Activated CD8-positive, alpha-beta memory T cell treated with anti-CD3 and anti-CD28 coated beads, Interleukin-2, amount 50 U/mL, for 1 hour (primary cell): ENCODE results near the gene CD37.
"Not testable (repeated sequence)": the region's sequence is repeated elsewhere in the genome, so short reads cannot be mapped to it uniquely, and the experiment has no call there.

Experiments used
- DNase-seq: peaks from one replicate; pipeline ENCODE4 v3.0.0-alpha.2; 2020; ENCODE audit errors: extremely low read depth

Gene CD37

DNA sequence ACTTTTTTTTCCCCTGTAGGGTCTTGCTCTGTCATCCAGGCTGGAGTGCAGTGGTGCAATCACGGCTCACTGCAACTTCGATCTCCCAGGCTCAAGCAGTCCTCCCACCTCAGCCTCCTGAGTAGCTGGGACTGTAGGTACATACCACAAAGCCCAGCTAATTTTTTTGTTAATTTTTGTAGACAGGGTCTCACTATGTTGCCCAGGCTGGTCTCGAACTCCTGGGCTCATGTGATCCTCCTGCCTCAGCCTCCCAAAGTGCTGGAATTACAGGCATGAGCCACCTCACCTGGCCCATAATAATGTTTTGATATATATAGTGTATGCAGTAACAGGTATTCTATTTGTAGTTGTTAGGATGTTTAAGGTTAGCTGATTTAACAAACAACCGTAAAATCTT, 4.0 kb upstream of the CD37 start:
- DNase-seq = not testable (repeated sequence)

- DNase-seq = no peak
These were observed 3.6 kb upstream of the CD37 start for GRCh38 chr19:49331616-49332055.

- not testable (repeated sequence) for DNase-seq
These were observed 2.4 kb upstream of the CD37 start for GRCh38 chr19:49332691-49333417.

DNA sequence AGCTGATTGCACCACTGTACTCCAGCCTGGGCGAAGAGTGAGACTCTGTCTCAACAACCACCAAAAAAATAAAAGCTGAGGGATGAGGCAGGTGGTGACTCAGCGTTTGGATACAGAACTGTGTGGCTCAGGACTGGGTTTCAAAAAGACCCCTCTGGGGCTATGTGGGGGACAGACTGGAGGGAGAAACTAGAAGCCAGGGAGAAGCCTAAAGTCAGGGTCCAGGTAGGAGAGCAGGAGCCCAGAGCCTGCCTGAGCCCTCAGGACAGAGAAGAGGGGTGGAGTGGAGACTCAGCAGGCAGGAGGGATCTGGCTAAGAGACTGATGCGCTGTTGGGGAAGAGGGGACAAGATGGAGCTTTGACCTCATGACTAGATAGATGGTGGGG, 1.8 kb upstream of the CD37 start:
- no peak for DNase-seq

DNA sequence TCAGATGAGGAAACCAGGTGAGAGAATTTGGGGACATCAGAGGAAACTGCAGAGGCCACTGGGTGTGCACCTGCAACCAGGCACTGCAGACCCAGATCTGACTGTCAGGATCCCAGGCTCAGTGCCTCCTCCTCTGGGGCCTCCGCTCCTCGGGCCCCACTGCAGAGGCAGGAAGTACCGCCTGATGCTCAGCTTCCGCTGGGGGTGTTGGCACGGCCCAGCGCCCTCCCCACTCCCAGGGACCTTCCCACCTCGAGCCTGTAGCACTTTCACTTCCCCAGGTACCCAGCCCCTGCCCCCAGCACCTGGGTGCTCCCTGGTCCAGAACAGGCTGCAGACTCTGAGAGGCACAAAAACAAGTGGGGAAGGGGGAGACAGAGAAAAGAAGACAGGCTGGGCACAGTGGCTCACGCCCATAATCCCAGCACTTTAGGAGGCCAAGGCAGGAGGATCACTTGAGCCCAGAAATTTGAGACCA, 1.4 kb upstream of the CD37 start:
- DNase-seq = peak; percentile 22

DNA sequence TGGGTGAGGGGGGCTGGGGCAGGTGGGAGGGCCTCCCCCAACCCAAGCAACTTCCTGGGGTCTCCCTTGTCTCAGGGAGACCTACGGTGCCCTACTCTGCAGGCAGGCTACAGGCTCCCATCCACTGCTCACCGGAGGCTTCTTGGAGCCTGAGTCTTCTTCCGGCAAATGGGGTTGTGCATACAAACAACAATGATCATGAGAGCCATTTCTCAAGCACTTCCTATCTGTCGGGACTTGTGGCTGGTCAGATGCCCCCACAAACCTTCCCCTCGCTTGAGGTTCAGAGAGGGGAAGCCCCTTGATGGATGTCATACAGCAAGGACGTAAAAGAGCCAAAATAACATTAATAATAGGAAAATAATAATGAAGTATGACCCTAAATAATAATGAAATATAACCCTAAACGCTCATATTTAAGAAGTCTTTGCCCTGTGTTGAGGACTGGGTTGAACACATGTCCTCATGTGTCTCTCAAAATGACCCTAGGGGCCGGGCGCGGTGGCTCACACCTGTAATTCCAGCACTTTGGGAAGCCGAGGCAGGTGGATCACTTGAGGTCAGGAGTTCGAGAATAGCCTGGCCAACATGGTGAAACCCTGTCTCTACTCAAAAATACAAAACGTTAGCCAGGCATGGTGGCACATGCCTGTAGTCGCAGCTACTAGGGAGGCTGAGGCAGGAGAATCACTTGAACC, 727 bp downstream of the CD37 start:
- DNase-seq = no peak

DNA sequence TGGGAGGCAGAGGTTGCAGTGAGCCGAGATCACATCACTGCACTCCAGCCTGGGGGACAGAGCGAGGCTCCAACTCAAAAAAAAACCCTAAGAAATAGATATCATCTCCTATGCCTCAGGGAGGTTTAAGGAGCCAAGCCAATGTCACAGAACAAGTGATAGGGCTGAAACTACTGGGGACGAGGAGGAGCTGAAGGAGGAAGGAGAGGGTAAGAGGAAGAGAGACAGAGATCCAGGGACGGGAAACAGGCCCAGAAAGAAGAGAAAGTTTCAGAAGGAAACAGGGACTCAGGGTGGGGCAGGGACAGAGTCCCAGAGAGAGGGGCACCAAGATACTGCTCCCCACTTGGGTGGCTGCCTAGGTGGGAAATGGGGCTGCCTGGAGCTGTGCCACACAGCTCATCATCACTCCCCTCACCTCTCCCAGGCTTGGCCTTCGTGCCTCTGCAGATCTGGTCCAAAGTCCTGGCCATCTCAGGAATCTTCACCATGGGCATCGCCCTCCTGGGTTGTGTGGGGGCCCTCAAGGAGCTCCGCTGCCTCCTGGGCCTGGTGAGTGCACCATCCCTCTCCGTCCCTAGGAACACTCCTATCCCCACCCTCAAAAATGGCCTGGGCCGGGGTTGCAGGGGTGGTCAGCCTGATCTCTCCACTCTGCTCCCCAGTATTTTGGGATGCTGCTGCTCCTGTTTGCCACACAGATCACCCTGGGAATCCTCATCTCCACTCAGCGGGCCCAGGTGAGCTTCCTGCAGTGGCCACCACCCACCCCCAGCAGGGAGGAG, 1.5 kb downstream of the CD37 start:
- no peak for DNase-seq

- DNase-seq = no peak
These were observed 2.2 kb downstream of the CD37 start for GRCh38 chr19:49337267-49338022.

DNA sequence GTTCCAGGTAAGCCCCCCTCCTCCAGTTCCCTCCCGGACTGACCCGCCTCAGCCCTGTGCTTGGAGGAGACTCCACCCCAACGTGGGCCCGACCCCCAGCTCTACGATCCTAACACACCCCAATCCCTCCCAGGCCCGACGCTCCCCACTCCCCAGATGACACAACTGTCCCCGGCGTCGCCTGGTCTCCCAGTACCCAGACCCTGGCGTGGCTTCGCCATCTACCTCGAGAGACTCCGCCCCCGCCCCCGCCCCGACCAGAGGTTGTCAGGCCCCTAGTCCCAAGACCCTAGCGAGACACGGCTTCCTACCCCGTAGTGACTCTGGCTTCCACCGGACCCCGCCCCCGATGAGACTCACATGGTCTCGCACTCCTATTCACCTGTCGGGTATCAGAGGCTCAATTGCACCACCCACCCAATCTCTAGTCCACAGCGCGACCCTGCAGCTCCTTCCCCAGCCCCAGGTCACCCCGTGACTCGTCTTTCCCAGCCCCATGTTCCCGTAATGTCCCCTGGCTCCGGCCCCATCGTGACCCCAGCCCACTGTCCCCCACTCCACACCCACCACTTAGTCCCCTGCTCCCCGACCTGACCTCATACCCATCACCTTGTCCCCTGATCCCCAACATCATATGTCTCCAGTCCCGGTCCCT, 2.9 kb downstream of the CD37 start:
- no peak for DNase-seq

DNA sequence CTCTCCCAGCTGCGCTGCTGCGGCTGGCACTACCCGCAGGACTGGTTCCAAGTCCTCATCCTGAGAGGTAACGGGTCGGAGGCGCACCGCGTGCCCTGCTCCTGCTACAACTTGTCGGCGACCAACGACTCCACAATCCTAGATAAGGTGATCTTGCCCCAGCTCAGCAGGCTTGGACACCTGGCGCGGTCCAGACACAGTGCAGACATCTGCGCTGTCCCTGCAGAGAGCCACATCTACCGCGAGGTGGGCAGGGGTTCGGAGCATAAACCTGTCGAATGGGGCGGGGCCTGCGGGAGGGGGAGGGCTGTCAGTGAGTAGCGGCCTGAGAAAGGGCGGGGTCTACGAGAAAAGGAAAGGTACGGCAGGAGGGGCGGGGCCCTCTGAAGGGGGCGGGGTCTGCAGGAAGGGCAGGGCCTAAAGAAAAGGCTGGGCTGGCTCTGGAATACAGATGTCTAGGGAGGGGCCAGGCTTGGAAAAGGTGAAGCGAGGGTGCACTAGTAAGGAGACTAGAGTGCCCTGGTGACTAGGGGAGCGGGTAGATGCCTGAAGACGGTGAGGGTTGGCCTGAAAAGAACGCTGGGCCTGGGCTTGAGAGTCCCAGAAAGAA, 3.6 kb downstream of the CD37 start:
- no peak for DNase-seq

DNA sequence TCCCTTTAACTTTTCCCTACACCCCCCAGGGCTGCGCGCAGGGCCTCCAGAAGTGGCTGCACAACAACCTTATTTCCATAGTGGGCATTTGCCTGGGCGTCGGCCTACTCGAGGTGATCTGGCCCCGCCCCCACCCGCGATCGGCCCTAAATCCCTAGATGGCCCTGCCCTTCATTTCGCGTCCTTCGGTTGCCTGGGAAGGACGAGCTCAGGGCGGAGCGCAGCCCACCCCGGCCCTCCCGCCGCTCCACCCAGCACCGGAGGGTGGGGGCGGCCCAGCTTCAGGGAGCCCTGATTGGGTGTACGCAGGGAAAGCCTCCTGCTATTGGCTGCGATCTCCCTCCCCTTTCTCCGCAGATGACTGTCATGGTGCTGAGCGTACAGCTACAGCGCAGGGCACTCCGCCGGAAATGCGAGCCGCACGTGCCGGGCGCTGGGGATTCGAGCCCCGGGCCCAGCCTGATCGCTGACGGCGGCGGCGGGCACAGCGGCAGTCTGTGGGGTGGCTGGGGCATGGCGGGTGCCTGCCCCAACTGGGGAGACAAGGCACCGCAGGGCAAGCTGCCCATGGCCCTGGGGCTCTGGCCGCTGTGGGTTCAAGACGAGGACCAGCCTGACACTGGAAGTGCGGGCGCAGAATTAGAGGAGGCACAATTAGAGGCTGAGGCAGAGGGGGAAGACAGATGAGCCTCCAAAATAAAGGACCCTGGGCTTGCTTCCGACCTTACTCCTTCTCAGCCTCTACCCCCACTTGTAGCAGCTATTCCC, 4.3 kb downstream of the CD37 start:
- no peak for DNase-seq

DNA sequence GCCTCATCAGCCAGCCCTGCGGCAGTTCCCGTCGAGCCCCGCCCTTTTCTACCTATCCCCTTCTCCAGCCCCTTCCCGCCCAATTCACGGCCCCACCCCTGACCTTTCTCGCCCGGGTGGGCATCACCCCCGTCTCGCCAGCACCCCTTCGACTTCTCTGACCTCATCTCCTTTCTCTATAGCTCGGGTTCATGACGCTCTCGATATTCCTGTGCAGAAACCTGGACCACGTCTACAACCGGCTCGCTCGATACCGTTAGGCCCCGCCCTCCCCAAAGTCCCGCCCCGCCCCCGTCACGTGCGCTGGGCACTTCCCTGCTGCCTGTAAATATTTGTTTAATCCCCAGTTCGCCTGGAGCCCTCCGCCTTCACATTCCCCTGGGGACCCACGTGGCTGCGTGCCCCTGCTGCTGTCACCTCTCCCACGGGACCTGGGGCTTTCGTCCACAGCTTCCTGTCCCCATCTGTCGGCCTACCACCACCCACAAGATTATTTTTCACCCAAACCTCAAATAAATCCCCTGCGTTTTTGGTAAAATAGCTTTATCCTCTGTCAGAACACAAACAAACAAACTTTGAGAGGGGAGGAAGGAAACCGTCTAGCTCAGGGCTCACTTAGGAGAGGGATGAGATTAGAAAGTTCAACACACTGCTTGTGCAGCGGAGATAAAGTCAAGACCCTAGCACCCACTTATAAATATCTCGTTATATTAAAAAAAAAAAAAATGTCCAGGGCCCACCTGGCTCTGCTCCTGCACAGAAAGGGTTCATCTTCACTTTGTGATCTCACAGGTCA, 5.1 kb downstream of the CD37 start:
- no peak for DNase-seq

DNA sequence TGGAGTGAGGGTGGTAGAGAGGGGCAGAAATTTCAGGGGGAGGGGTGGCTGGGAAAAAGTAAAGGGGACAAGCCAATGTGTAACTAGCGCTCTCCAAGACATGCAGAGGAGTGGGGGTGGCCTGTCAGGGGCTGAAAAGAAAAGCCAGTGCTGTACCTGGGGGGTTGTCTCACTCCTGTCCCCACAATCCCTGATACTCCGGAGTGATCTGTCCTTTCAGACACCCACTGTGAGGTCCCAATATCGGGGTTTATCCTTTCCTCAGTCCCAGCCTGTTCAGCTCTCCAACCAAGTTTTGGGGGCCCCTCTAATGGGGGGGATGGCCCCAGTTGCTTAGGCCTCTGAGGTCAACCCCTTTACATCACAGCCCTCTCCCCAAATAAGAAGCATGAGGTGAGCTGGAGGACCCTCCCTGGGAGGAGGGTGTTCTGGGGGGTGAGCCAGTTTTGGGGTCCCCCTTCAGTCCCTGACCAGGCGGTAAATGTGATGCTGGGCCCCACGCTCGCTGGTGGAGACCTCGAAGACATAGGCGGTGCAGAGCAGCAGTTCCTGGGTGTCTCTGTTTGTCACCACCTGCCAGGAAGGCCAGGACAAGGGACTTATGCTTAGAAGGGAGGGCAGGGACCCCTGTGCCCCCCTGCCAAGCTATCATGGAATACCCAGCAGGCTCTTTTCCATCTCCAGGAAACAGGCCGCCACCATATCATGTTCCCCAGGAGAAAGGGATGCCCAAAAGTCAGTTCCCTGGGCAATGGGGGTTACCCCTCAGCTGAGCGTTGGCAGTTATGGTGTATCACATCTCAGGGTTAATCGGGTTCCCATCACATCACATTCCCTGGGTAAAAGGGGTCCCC, 5.9 kb downstream of the CD37 start:
- DNase-seq = no peak

DNA sequence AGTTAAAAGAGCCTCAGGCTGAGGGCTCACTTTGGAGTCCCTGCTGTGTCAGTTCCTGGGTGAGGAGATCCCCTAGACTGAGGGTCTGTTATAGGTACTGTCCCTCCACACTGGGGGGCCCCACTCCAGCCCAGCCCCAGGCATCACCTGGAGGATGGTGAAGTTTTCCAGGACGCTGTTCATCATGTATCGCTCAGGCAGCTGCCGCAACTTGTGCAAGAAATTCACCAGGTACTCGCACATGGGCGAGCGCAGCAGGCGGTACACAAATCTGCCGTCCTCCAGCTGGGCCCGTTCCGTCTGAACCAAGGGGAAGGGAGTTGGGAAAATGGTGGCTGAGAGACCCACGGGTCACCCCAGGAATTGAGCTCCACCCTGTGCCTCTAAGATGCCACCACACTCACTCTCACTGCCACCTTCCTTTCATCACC, 7.1 kb downstream of the CD37 start:
- no peak for DNase-seq

DNA sequence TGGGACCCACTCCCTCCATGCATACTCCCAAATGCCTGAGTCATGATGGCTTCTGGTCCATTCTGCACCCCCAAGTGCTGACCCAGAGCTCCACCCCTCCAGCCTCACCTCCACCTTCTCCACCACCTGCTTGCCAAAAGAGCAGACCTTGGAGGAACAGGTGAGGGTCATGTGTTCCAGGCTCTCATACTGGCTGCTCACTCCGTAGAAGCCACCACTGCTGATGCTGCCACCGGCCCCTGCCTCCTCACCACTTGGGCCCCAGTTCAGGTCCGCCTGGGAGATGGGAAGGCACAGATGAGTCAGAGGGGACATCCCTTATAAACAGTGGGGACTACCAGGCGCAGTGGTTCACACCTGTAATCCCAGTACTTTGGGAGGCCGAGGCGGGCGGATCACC, 7.9 kb downstream of the CD37 start:
- DNase-seq = no peak

DNA sequence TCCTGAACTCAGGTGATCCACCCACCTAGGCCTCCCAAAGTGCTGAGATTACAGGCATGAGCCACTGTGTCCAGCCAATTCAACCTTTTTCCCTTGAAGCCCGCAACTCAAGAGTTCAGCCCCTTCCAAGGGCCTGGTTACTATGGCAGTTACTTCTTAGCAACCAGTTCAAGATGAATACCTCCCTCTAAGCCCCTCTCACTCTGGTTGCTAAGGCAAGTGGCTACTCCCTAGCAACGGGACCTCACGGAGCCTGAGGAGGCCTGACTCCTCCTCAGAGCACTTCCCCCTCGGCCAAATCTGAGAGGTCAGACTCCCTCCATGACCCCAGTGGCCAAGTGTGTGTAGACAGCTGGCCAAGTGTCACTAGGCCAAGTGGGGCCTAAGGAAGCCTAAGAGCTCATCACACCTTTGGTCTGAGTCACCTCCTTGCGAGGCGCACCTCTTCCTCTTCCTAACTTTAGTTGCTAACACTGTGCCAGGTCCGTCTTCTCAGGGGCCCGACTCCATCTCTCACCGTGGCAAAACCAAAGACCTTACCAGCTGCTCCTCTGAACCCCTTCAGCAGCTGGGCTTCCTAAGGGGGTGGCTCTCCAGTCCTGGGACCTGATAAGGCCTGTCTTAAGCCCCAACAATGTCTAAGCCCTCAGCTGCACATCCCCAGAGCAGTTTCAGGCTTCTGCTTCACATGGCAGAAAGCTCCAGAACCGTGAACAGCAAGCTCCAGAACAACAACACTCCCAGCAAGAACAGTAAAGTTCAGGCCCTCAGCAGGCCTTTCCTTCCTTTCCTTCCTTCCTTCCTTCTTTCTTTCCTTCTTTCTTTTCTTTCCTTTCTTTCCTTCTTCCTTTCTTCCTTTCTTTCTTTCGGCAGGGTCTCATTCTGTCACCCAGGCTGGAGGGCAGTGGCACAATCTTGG, 9.6 kb downstream of the CD37 start:
- no peak for DNase-seq

DNA sequence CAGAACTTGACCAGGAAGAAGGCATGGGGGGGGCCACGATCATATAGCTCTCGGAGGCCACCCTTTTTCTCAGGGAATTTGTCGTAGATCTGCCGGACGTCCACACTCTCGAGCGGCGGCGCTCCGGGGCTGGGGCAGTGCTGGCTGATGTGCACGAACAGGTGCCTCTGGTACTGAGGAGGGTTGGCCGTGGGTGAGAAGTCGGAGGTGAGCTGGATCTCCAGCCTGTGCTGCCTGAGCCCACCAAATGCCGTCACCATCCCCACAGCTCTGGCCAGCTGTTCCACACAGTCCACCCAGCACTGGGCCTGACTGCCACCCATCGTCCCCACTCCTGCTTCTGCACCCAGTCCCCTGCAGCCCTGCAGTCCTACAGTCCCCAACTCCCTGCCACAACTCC, 12.0 kb downstream of the CD37 start:
- DNase-seq = no peak
